Coronary artery (tissue), 2 donors: ENCODE data around the gene TIGD1.

Source experiments
- DNase-seq: peaks from one replicate; pipeline ENCODE4 v3.0.0-alpha.2; 2017; ENCODE audit warnings: low spot score
- H3K27ac ChIP-seq, 2 donors: fragments of 200-600 bp; sonication (generic); one replicate each; pipeline ENCODE4 v1.5.1; 2016 to 2019
- H3K4me3 ChIP-seq: fragments of 200-600 bp; sonication (generic); 2 replicates; pipeline ENCODE4 v1.5.1; 2016; ENCODE audit warnings: mild to moderate bottlenecking, moderate library complexity
- TF ChIP-seq, protein P1 (sequence below): fragments of 200-600 bp; sonication (generic); IDR thresholded peaks from one replicate; pipeline ENCODE4 v1.5.1; 2019; ENCODE audit warnings: antibody characterized with exemption

The TIGD1 gene

DNA sequence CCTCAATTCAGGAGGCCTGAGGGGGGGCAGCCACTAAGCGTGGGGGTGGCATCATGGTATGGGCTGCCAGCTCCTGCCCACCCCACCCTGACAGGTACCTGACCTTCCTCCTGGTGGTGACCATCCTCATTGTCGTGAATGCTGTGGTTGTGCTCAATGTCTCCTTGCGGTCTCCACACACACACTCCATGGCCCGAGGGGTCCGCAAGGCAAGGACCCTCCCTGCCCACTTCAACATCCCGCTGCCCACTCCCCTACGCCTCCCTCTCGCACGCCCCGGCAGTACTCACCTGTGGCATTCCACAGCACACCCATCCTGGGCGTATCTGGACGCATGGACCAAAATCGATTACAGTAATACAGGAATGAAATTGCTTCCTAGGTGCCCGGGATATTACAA, 6.9 kb downstream of the TIGD1 start:
- Histone ChIP-seq H3K4me3 (no peak overlapping the region), H3K27ac (no peak overlapping the region)
- TF ChIP-seq, protein P1, sequence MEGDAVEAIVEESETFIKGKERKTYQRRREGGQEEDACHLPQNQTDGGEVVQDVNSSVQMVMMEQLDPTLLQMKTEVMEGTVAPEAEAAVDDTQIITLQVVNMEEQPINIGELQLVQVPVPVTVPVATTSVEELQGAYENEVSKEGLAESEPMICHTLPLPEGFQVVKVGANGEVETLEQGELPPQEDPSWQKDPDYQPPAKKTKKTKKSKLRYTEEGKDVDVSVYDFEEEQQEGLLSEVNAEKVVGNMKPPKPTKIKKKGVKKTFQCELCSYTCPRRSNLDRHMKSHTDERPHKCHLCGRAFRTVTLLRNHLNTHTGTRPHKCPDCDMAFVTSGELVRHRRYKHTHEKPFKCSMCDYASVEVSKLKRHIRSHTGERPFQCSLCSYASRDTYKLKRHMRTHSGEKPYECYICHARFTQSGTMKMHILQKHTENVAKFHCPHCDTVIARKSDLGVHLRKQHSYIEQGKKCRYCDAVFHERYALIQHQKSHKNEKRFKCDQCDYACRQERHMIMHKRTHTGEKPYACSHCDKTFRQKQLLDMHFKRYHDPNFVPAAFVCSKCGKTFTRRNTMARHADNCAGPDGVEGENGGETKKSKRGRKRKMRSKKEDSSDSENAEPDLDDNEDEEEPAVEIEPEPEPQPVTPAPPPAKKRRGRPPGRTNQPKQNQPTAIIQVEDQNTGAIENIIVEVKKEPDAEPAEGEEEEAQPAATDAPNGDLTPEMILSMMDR: no peak
- DNase-seq: peak; percentile 53

DNA sequence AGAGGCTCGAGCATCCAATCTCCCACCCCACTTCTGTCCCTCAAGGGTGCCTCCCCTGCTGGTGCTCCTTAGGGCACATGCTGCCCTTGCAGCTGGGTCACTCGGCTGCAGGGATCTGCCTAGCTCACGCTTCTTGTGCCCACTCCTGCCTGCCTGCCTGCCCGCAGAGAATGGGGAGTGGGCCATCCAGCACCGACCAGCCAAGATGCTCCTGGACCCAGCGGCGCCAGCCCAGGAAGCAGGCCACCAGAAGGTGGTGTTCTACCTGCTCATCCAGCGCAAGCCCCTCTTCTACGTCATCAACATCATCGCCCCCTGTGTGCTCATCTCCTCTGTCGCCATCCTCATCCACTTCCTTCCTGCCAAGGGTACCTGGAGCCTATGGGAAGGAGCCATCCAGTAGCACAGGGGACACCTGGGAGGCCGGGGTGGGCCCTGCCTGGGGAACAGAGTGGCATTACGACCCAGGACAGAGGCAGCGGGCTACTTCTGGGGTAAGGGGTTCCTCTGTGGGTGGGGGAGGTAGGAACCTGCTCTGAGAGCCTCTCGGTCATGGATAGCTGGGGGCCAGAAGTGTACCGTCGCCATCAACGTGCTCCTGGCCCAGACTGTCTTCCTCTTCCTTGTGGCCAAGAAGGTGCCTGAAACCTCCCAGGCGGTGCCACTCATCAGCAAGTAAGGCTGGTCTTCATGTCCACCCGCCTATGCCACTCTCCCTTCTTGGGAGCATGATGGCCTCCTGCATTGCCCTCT, 7.5 kb downstream of the TIGD1 start:
- TF ChIP-seq, protein P1: no peak
- H3K27ac ChIP-seq: no peak overlapping the region
- no peak overlapping the region for H3K4me3 ChIP-seq
- peak; percentile 52 for DNase-seq

DNA sequence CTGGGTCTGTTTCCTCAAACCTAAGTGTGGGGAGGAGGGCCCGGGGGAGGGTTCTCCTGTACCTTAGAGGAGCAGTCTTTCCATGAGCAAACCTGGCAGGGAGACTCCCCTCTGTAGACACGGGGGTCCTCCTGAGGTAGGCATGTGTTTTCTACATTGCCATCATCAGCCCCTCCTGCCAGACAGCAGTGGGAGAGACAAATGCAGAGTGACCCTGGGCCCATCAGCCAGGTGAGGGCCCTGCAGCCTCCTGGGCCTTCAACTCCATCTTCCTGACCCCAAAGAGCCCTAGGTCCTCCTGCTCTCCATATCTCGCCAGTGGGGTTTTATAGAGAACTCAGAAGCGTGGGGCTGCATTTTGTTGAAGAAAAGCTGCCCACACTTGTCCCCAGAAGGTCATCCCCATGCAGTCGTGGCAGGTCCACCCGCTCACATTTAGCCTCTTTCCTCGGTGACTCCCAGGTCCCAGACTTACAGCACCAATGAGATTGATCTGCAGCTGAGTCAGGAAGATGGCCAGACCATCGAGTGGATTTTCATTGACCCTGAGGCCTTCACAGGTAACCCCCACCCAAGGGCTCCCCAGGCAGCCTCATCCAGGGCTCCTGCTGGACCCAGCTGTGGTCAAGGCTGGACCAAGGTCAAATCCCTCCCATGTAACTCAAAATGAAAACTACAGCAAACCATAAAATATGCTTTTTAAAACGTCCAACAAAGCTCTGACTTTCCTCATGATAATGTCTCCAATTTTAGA, 8.2 kb downstream of the TIGD1 start:
- H3K4me3 ChIP-seq: no peak overlapping the region
- peak; percentile 62 for DNase-seq
- H3K27ac ChIP-seq: no peak overlapping the region
- TF ChIP-seq, protein P1: no peak

DNA sequence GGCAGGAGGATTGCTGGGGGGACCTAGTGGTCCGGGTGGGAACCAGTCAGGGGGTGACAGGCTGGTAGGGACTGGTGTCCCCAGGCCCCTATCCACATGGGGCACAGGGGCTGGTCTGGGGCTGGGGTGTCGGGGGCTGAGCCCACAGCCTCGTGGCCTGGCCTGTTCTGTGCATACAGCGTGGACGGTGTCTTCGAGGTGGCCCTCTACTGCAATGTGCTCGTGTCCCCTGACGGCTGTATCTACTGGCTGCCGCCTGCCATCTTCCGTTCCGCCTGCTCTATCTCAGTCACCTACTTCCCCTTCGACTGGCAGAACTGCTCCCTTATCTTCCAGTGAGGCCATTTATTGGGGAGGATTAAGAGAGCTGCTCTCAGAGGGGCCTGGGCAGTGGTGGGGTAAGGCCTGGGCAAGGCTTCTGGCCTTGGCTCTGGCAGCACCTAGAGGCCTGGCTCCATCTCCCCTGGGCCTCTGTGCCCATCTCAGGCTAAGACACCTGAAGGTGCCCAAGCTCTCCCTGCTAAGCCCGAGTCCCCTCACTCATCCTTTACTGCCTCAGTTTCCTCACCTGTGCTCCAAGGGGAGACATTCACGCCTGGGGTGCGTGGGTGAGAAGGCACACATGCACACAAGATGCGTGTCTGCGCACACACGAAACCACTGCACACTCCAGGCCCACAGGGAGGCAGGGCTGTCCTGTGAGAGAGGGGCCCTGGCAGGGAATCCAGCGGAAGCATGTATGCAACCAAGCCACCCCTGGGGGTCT, 9.0 kb downstream of the TIGD1 start:
- TF ChIP-seq, protein P1: no peak
- peak; percentile 69 for DNase-seq
- Histone ChIP-seq H3K27ac (no peak overlapping the region), H3K4me3 (no peak overlapping the region)

DNA sequence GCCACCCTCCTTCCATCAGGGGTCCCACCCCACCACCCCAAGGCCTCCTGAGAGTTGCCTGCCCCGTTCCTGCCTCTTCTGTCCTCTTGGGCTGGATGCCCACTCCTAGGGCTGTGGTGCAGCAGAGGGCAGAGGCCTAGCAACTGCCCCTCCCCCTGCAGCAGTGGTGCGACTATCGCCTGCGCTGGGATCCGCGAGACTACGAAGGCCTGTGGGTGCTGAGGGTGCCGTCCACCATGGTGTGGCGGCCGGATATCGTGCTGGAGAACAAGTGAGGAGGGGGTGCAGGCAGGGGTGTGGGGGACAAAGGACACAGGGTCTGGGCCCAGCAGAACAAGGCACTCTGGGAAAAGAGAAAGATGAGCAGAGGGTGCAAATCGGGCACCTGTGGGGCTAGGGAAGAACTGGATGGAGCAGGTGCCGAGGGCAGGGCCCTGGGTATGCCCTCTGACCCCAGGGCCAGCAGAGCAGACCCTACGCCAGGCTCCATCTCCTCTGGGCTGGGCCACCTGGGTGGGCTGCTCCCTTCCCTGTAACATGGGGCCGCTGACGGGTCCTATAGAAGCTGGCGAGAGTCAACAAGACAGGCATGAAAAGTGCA, 9.8 kb downstream of the TIGD1 start:
- Histone ChIP-seq H3K27ac (no peak overlapping the region), H3K4me3 (no peak overlapping the region)
- TF ChIP-seq, protein P1: no peak
- peak; percentile 54 for DNase-seq

DNA sequence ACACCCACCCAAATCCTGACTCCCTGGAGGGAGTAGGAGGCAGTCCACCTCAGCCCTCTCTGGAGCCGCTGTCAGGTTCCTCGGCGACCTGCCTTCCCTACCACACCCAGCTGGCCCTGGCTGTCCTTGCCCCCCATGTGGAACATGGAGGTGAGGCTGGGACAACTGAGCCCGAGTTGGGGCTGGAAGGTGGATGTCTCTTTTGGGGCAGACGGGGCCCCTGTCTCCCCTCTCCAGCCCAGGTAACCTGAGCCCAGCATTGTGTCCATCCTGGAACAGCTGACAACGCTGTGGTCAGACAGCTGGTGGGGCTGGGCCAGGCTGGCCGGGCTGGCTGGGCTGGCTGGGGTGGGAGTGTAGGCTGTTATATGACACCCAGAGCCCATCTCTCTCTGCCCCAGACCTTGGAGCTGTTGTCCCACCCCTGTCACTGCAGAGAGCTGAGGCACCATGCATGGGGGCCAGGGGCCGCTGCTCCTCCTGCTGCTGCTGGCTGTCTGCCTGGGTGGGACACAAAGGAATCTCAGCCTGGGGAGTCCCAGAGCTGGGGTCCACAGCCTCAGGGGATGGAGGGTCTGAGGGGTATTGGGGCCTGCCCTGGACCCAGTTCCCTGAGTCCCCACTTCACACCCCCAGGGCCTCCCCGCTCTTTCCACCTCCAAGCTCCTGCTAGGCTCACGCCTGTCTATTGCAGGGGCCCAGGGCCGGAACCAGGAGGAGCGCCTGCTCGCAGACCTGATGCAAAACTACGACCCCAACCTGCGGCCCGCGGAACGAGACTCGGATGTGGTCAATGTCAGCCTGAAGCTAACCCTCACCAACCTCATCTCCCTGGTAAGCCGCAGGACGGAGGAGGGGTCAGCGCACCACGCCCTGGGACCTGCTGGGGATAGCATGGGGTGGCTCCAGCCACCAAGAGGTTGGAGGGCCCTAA, 10.8 kb downstream of the TIGD1 start, which contains the start of gene CHRNG:
Gene CHRNG, plus strand, starts transcription at position 395 of the 934 bp plus-strand sequence. Its CDS starts 56 bp downstream, at position 451.
- TF ChIP-seq, protein P1: no peak
- DNase-seq: peak; percentile 66
- no peak within 1 kb of the TSS for H3K4me3 ChIP-seq
- no peak within 1 kb of the TSS for H3K27ac ChIP-seq
